ENCODE data around the gene PCDHGB6.
"Not testable (repeated sequence)": the region's sequence is repeated elsewhere in the genome, so short reads cannot be mapped to it uniquely, and the experiment has no call there.

PCDHGB6 gene

GRCh38 chr5:141414548-141415274 lies 6.9 kb downstream of the PCDHGB6 start:
- FAIRE-seq; DNase-seq (ENCODE audit: extremely low spot score, insufficient read length, low read depth): not testable (repeated sequence)

- FAIRE-seq; DNase-seq (ENCODE audit: extremely low spot score, insufficient read length, low read depth): not testable (repeated sequence)
Observed at GRCh38 chr5:141415275-141415618, 7.4 kb downstream of the PCDHGB6 start.

- peak; percentile 66 for FAIRE-seq
- not testable (repeated sequence) for DNase-seq (ENCODE audit: extremely low spot score, insufficient read length, low read depth)
Observed at GRCh38 chr5:141417494-141418172, 9.8 kb downstream of the PCDHGB6 start, which contains the start of gene PCDHGB7. Gene PCDHGB7, plus strand, starts transcription at chr5:141417677. Its CDS starts 183 bp downstream, at chr5:141417860.

- DNase-seq (ENCODE audit: extremely low spot score, insufficient read length, low read depth) (no peak), FAIRE-seq (no peak)
Observed at GRCh38 chr5:141419074-141419880, 11.5 kb downstream of the PCDHGB6 start.

DNA sequence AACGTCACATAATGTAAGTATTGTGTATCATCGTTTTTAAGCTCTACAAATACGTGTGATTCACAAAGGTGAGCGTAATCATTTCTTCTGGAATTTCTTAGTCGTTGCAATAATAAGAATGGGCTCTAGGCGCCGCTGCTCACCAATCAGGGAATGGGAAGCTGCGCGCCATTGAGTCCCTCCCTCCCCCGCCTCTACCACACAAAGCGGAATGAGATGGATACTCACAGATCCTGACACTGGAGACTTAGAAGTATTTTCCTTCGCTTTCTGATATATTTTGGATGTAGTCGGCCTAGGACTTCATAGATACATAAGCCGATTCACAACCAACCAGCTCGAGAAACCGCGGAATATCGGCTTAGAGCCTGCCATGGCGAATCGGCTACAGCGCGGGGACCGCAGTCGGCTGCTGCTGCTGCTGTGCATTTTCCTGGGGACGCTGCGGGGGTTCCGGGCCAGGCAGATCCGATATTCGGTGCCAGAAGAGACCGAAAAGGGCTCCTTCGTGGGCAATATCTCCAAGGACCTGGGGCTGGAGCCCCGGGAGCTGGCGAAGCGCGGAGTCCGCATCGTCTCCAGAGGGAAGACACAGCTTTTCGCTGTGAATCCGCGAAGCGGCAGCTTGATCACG lies 13.2 kb downstream of the PCDHGB6 start, which contains the start of gene PCDHGA11:
Gene PCDHGA11, plus strand, starts transcription at position 197 of the 634 bp plus-strand sequence. Its CDS starts 177 bp downstream, at position 374.
- DNase-seq (ENCODE audit: extremely low spot score, insufficient read length, low read depth) (no peak), FAIRE-seq (no peak)

DNA sequence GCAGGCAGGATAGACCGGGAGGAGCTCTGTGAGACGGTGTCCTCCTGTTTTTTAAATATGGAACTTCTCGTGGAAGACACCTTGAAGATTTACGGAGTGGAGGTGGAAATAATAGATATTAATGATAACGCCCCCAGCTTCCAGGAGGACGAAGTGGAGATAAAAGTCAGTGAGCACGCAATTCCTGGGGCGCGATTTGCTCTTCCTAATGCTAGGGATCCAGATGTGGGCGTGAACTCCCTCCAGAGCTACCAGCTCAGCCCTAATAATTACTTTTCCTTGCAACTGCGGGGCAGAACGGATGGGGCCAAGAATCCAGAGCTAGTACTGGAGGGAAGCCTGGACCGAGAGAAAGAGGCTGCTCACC lies 13.7 kb downstream of the PCDHGB6 start:
- no peak for FAIRE-seq
- no peak for DNase-seq (ENCODE audit: extremely low spot score, insufficient read length, low read depth)

DNA sequence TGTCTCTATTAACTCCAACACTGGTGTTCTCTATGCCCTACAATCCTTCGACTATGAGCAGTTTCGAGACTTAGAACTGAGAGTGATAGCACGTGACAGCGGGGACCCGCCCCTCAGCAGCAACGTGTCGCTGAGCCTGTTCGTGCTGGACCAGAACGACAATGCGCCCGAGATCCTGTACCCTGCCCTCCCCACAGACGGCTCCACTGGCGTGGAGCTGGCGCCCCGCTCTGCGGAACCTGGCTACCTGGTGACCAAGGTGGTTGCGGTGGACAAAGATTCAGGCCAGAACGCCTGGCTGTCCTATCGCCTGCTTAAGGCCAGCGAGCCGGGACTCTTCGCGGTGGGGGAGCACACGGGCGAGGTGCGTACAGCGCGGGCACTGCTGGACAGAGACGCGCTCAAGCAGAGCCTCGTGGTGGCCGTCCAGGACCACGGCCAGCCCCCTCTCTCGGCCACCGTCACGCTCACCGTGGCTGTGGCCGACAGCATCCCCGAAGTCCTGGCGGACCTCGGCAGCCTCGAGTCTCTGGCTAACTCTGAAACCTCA lies 15.0 kb downstream of the PCDHGB6 start:
- no peak for FAIRE-seq
- DNase-seq (ENCODE audit: extremely low spot score, insufficient read length, low read depth), result no peak

GRCh38 chr5:141427783-141428426 lies 20.1 kb downstream of the PCDHGB6 start:
- DNase-seq (ENCODE audit: extremely low spot score, insufficient read length, low read depth) (no peak), FAIRE-seq (no peak)

DNA sequence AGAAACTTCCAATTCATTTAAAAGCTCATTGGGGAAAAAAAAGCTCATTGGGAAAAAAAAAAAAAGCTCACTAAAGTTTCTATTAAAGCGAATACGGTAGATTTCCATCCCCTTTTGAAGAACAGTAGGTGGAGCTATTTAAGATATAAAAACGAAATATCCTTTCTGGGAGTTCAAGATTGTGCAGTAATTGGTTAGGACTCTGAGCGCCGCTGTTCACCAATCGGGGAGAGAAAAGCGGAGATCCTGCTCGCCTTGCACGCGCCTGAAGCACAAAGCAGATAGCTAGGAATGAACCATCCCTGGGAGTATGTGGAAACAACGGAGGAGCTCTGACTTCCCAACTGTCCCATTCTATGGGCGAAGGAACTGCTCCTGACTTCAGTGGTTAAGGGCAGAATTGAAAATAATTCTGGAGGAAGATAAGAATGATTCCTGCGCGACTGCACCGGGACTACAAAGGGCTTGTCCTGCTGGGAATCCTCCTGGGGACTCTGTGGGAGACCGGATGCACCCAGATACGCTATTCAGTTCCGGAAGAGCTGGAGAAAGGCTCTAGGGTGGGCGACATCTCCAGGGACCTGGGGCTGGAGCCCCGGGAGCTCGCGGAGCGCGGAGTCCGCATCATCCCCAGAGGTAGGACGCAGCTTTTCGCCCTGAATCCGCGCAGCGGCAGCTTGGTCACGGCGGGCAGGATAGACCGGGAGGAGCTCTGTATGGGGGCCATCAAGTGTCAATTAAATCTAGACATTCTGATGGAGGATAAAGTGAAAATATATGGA lies 22.7 kb downstream of the PCDHGB6 start, which contains the start of gene PCDHGA12:
Gene PCDHGA12, plus strand, starts transcription at position 176 of the 782 bp plus-strand sequence. Its CDS starts 253 bp downstream, at position 429.
- peak; percentile 69 for DNase-seq (ENCODE audit: extremely low spot score, insufficient read length, low read depth)
- peak; percentile 89 for FAIRE-seq

DNA sequence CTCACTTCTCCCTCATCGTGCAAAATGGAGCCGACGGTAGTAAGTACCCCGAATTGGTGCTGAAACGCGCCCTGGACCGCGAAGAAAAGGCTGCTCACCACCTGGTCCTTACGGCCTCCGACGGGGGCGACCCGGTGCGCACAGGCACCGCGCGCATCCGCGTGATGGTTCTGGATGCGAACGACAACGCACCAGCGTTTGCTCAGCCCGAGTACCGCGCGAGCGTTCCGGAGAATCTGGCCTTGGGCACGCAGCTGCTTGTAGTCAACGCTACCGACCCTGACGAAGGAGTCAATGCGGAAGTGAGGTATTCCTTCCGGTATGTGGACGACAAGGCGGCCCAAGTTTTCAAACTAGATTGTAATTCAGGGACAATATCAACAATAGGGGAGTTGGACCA lies 23.5 kb downstream of the PCDHGB6 start:
- FAIRE-seq (peak; percentile 69), DNase-seq (ENCODE audit: extremely low spot score, insufficient read length, low read depth) (no peak)

DNA sequence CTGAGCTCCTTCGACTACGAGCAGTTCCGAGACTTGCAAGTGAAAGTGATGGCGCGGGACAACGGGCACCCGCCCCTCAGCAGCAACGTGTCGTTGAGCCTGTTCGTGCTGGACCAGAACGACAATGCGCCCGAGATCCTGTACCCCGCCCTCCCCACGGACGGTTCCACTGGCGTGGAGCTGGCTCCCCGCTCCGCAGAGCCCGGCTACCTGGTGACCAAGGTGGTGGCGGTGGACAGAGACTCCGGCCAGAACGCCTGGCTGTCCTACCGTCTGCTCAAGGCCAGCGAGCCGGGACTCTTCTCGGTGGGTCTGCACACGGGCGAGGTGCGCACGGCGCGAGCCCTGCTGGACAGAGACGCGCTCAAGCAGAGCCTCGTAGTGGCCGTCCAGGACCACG lies 24.5 kb downstream of the PCDHGB6 start:
- FAIRE-seq; DNase-seq (ENCODE audit: extremely low spot score, insufficient read length, low read depth): not testable (repeated sequence)

- FAIRE-seq; DNase-seq (ENCODE audit: extremely low spot score, insufficient read length, low read depth): not testable (repeated sequence)
Observed at GRCh38 chr5:141432726-141433125, 24.9 kb downstream of the PCDHGB6 start.

DNA sequence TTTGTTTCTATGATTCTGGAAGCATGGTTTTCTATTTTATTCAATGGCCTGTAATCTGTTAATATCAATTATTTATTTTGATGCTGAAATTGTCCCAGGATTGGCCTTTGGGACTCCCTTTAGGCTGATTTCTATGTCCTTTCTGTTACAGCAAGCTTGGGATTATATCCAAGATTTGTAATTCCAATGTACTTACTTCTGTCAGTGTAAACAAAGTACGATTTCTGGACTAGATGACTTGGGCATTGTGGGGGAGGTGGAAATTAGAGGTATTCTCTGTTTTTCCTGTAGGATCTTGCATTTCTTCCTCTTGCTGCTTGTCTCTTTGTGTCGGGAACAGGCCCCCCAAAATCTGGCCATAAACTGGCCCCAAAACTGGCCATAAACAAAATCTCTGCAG lies 26.2 kb downstream of the PCDHGB6 start:
- FAIRE-seq, result no peak
- DNase-seq (ENCODE audit: extremely low spot score, insufficient read length, low read depth), result no peak

DNA sequence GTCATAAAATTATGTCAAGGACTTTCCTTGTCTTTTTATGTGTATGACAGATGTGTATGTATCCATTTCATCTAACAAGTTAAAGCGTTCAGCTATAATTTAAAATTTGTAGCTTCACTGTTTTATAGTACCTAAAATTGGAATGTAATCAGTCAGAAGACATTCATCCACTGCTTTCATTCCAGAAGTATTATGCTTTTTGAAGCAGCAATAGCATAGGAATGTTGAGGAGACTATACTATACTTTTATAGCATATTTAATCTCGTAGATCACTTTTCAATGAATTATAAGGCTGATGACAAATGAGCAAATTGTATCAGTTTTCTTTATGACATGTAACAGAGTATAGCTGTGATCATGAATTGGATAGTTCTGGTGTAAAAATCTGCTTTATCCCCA lies 29.4 kb downstream of the PCDHGB6 start:
- DNase-seq (ENCODE audit: extremely low spot score, insufficient read length, low read depth) (no peak), FAIRE-seq (no peak)

- no peak for FAIRE-seq
- DNase-seq (ENCODE audit: extremely low spot score, insufficient read length, low read depth), result no peak
Observed at GRCh38 chr5:141439411-141440141, 31.8 kb downstream of the PCDHGB6 start.

DNA sequence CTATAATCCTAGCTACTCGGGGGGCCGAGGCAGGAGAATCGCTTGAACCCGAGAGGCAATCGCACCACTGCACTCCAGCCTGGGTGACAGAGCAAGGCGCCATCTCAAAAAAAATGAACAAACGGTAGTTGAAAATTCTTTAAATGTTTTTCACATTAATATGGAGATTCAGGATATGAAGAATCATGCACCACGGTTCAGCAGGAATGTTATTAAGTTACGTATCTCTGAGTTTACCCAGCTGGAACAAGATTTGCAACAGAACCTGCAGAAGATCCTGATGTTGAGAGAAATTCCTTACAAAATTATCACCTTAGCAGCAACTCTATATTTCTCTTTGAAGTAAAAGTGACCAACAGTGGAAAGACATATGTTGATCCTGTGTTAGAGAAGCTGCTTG lies 32.5 kb downstream of the PCDHGB6 start:
- no peak for FAIRE-seq
- no peak for DNase-seq (ENCODE audit: extremely low spot score, insufficient read length, low read depth)

DNA sequence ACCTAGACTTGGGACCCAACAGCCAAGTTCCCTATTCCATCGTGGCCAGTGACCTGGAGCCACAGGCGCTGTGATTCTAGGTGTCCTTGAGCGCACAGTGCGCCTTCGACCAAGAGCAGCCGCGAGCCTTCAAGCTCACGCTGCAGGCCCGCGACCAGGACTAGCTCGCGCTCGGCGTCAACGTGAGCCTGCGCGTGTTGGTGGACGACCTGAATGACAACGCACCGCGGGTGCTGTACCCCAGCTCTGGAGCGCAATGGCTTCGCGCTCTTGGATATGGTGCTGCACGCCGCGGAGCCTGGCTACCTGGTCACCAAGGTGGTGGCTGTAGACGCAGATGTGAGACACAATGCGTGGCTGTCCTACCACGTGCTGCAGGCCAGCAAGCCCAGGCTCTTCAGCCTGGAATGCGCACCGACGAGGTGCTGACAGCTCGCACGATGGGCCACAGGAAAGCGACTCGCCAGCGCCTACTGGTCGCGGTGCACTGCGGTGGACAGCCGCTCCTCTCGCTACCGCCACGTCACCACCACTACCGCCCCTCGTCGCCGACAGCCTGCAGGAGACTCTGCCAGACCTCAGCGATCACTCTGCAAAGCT lies 33.9 kb downstream of the PCDHGB6 start:
- FAIRE-seq (no peak), DNase-seq (ENCODE audit: extremely low spot score, insufficient read length, low read depth) (no peak)
